Keratinocyte (primary cell): ENCODE measurements around the gene UTP14A. TPM values are rescaled to one million over a fixed set of nuclear protein-coding genes. Genes with fewer than 3 reads are reported as not detected.

Experiments
- DNase-seq: peaks from one replicate; pipeline ENCODE4 v3.0.0-alpha.2; 2011; ENCODE audit warnings: low read depth, missing footprints, low spot score
- FAIRE-seq: peaks from 2 replicates; lab custom pipeline; 2011; peaks lifted over from hg19 to GRCh38; lab: Jason Lieb, UNC
- H2AFZ ChIP-seq: 2 replicates; pipeline ENCODE4 v1.6.0; 2012; ENCODE audit warnings: low read length, control low read depth, inconsistent platforms; ENCODE audit not compliant: control insufficient read depth
- H3K27ac ChIP-seq: 2 replicates; pipeline ENCODE4 v1.5.1; 2011; ENCODE audit warnings: low read length; ENCODE audit not compliant: control insufficient read depth, insufficient read depth
- H3K27me3 ChIP-seq: 3 replicates; pipeline ENCODE4 v1.6.0; 2011; ENCODE audit warnings: low read length; ENCODE audit not compliant: control insufficient read depth, insufficient read depth; ENCODE audit errors: extremely low read depth
- H3K36me3 ChIP-seq, 2 experiments: 2 replicates in 1 of 2; 3 replicates in 1 of 2; pipeline ENCODE4 v1.5.1; 2011; ENCODE audit warnings: low read length in 2 of 2, mild to moderate bottlenecking in 1 of 2; ENCODE audit not compliant: control insufficient read depth in 2 of 2, insufficient read depth in 2 of 2; ENCODE audit errors: extremely low read depth in 1 of 2
- H3K4me1 ChIP-seq: 3 replicates; pipeline ENCODE4 v1.5.1; 2011; ENCODE audit warnings: low read length; ENCODE audit not compliant: control insufficient read depth, insufficient read depth; ENCODE audit errors: extremely low read depth
- H3K4me2 ChIP-seq: 3 replicates; pipeline ENCODE4 v1.6.0; 2011; ENCODE audit warnings: low read depth, low read length; ENCODE audit not compliant: control insufficient read depth, insufficient read depth; ENCODE audit errors: extremely low read depth
- H3K4me3 ChIP-seq, 3 experiments: fragments of 200-600 bp in 1 of 3; sonication (generic) in 1 of 3; 2 replicates in 2 of 3; 3 replicates in 1 of 3; pipeline ENCODE4 v1.5.1; 2011 to 2016; ENCODE audit warnings: low read length in 3 of 3, mild to moderate bottlenecking in 3 of 3, control low read depth in 2 of 3, inconsistent platforms in 1 of 3, low read depth in 1 of 3, mixed read lengths in 1 of 3, mixed run types in 1 of 3, moderate library complexity in 1 of 3; ENCODE audit not compliant: control insufficient read depth in 2 of 3, insufficient read depth in 2 of 3; ENCODE audit errors: extremely low read depth in 1 of 3
- H3K79me2 ChIP-seq: 2 replicates; pipeline ENCODE4 v1.6.0; 2012; ENCODE audit warnings: low read length; ENCODE audit not compliant: control insufficient read depth, insufficient read depth
- H3K9ac ChIP-seq: 3 replicates; pipeline ENCODE4 v1.6.0; 2011; ENCODE audit warnings: low read length; ENCODE audit not compliant: control insufficient read depth, insufficient read depth; ENCODE audit errors: extremely low read depth
- H3K9me1 ChIP-seq: 3 replicates; pipeline ENCODE4 v1.6.0; 2011; ENCODE audit warnings: low read length; ENCODE audit not compliant: control insufficient read depth, insufficient read depth; ENCODE audit errors: extremely low read depth
- H3K9me3 ChIP-seq: 2 replicates; pipeline ENCODE4 v1.5.1; 2012; ENCODE audit warnings: low read depth, low read length; ENCODE audit not compliant: control insufficient read depth
- H4K20me1 ChIP-seq: 3 replicates; pipeline ENCODE4 v1.6.0; 2011; ENCODE audit warnings: low read length; ENCODE audit not compliant: control insufficient read depth, insufficient read depth; ENCODE audit errors: extremely low read depth
- EZH2 ChIP-seq: IDR thresholded peaks from one replicate; pipeline ENCODE4 v1.6.1; 2012; ENCODE audit warnings: inconsistent platforms, mild to moderate bottlenecking, low read length, moderate library complexity
- dilution Hi-C: fragments of 300-500 bp; cut with MboI; formaldehyde crosslinking; loops from one replicate; pipeline ENCODE4 v1.7.0; 2020; ENCODE audit warnings: low sequenced_read_pairs; ENCODE audit not compliant: extremely low pct_ligation_motif_present
- polyA plus RNA-seq, 5 experiments: library from polyadenylated mRNA; depleted of rRNA in 3 of 5; stranded (reverse) in 3 of 5; stranded (forward) in 1 of 5; unstranded in 1 of 5; fragments of >200 nt; gene quantifications; 1 replicate in 1 of 5; 2 replicates in 3 of 5; 3 replicates in 1 of 5; pipeline versions ENCODE4 v1.2.1 to v1.2.3, GENCODE V29; 2011 to 2012; ENCODE audit warnings: missing spikeins in 2 of 5, low read depth in 1 of 5, low replicate concordance in 1 of 5
- TF ChIP-seq, protein P1 (sequence below), 3 experiments: IDR thresholded peaks in 1 of 3; conservative IDR thresholded peaks in 1 of 3; optimal IDR thresholded peaks in 1 of 3; 2 replicates in 2 of 3; 3 replicates in 1 of 3; pipeline versions ENCODE3 to v1.5.1; 2011; ENCODE audit warnings: low read length in 3 of 3, mild to moderate bottlenecking in 3 of 3, moderate library complexity in 2 of 3, control low read depth in 1 of 3, inconsistent platforms in 1 of 3; ENCODE audit not compliant: insufficient read depth in 2 of 3; ENCODE audit errors: extremely low read depth in 1 of 3

Gene UTP14A
- polyA plus RNA-seq, 1 donor (not counting 4 experiments of a cell fraction or from before 2014, with no cell fraction given), result 30.6 TPM

GRCh38 chrX:129953334-129953648, 47.3 kb downstream of the UTP14A start:
- FAIRE-seq (no peak), DNase-seq (no peak)
- H3K9me1 ChIP-seq, result no peaks in the 10 kb centered on the region
- TF ChIP-seq, protein P1, sequence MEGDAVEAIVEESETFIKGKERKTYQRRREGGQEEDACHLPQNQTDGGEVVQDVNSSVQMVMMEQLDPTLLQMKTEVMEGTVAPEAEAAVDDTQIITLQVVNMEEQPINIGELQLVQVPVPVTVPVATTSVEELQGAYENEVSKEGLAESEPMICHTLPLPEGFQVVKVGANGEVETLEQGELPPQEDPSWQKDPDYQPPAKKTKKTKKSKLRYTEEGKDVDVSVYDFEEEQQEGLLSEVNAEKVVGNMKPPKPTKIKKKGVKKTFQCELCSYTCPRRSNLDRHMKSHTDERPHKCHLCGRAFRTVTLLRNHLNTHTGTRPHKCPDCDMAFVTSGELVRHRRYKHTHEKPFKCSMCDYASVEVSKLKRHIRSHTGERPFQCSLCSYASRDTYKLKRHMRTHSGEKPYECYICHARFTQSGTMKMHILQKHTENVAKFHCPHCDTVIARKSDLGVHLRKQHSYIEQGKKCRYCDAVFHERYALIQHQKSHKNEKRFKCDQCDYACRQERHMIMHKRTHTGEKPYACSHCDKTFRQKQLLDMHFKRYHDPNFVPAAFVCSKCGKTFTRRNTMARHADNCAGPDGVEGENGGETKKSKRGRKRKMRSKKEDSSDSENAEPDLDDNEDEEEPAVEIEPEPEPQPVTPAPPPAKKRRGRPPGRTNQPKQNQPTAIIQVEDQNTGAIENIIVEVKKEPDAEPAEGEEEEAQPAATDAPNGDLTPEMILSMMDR (optimal IDR thresholded peaks at IDR 0.05 in 1 of 3, IDR thresholded peaks at IDR 0.05 in 1 of 3, conservative IDR thresholded peaks at IDR 0.05 in 1 of 3; ENCODE audit: extremely low read depth in 1 of 3, insufficient read depth in 2 of 3, low read length in 3 of 3), result no peak
- no peak for TF ChIP-seq EZH2
- no peak overlapping the region for H3K4me2 ChIP-seq
- H2AFZ ChIP-seq, result no peak overlapping the region
- no peak overlapping the region for H3K27ac ChIP-seq
- no peaks in the 10 kb centered on the region for H3K36me3 ChIP-seq
- H4K20me1 ChIP-seq, result no peaks in the 10 kb centered on the region
- dilution Hi-C loops, result no loop called here
- H3K9me3 ChIP-seq, result no peaks in the 10 kb centered on the region
- H3K79me2 ChIP-seq, result no peaks in the 10 kb centered on the region
- H3K9ac ChIP-seq, result no peak overlapping the region
- no peak overlapping the region for H3K4me3 ChIP-seq
- peaks cover 3% of the 10 kb centered on the region for H3K27me3 ChIP-seq
- peaks cover 3% of the 10 kb centered on the region for H3K4me1 ChIP-seq

- FAIRE-seq (no peak), DNase-seq (no peak)
- Histone ChIP-seq H3K4me3 (no peak overlapping the region), H3K4me2 (no peak overlapping the region), H3K9ac (no peak overlapping the region), H3K79me2 (no peaks in the 10 kb centered on the region), H3K4me1 (peaks cover 4% of the 10 kb centered on the region), H3K9me3 (no peaks in the 10 kb centered on the region), H2AFZ (no peak overlapping the region), H3K9me1 (no peaks in the 10 kb centered on the region), H3K27ac (no peak overlapping the region), H3K36me3 (no peaks in the 10 kb centered on the region), H3K27me3 (peaks cover 3% of the 10 kb centered on the region), H4K20me1 (no peaks in the 10 kb centered on the region)
- dilution Hi-C loops, result no loop called here
- TF ChIP-seq, protein P1 (optimal IDR thresholded peaks at IDR 0.05 in 1 of 3, IDR thresholded peaks at IDR 0.05 in 1 of 3, conservative IDR thresholded peaks at IDR 0.05 in 1 of 3; ENCODE audit: extremely low read depth in 1 of 3, insufficient read depth in 2 of 3, low read length in 3 of 3), result no peak
- TF ChIP-seq EZH2, result no peak
These were observed 47.9 kb downstream of the UTP14A start for GRCh38 chrX:129953881-129954280.
